HG02970 (cell line): ENCODE measurements around the gene FHIT.
A peak's percentile ranks its signal among the peaks of the same experiment; 100 is the strongest.
"Not testable (repeated sequence)": the region's sequence is repeated elsewhere in the genome, so short reads cannot be mapped to it uniquely, and the experiment has no call there.

Source experiments
- ATAC-seq: cut with Tn5 transposase; IDR thresholded peaks from one replicate; pipeline ENCODE4 v1.9.1; 2021; ENCODE audit warnings: mild to moderate bottlenecking, moderate library complexity, moderate number of reproducible peaks; ENCODE audit not compliant: unreplicated experiment, low FRiP score

Gene FHIT

GRCh38 chr3:61231693-61232092 is 19.6 kb downstream of the FHIT start:
- no peak for ATAC-seq

DNA sequence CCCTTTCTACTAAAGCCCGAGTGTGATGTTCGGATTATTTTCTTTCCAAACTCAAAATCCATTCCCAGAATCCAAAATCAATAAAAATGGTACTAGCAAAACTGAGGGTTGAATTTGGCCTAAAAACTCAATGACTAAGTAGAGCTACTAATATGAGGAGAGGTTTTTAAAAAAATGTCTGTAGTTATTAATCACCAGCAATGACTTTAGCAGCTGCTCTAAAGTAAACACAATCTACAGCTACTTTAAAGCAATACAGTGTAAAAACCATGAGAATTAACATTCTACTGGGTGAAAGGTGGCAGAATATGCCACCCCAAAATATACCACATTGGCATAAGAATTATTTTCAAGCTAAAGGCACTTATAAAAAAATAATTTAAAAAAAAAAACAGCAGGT is 23.5 kb downstream of the FHIT start:
- no peak for ATAC-seq

DNA sequence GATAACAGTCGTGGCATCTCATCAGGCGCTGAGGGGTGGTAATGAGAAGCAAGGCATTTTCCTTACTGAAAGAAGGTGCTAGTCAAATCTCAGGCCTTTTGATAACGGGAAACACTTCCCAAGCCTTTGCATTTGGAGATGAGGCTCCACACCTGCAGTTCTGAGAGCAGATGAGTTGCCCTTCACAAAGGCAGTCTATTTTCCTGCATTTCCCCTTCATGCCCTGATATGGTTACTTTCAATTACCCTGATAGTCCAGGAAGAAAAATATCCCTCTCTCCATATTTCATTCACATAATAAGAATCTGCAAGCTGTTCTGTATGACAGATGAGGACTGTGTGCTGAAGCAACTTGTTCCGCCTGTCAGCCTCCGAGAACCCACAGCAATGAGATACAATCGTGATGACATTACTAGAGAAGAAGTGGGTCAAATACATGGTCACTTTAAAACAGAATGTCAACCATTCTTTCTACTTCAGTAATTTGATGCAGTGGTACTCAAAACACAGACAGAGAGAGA is 25.0 kb downstream of the FHIT start:
- no peak for ATAC-seq

- no peak for ATAC-seq
Measured at GRCh38 chr3:61224823-61225222, 26.4 kb downstream of the FHIT start.

DNA sequence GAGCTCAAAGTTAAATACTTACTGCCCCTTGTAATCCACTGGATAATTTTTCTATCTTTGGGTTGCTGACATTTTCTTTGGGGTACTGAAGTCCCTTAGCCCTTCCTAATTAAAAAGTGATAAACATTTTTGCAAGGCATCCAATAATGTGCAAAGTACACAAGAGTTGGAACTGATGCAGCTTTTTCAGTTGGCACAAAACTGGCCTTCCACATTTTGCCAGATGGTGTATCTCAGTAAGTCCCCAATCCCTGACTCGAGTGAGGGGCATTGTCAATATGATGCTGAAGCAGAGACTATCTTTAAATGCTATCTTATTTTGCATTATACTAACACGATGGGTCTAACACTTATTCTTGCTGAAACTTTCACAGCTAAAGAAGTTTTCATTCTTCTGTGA is 27.8 kb downstream of the FHIT start:
- no peak for ATAC-seq

GRCh38 chr3:61222467-61222866 is 28.8 kb downstream of the FHIT start:
- ATAC-seq: no peak

DNA sequence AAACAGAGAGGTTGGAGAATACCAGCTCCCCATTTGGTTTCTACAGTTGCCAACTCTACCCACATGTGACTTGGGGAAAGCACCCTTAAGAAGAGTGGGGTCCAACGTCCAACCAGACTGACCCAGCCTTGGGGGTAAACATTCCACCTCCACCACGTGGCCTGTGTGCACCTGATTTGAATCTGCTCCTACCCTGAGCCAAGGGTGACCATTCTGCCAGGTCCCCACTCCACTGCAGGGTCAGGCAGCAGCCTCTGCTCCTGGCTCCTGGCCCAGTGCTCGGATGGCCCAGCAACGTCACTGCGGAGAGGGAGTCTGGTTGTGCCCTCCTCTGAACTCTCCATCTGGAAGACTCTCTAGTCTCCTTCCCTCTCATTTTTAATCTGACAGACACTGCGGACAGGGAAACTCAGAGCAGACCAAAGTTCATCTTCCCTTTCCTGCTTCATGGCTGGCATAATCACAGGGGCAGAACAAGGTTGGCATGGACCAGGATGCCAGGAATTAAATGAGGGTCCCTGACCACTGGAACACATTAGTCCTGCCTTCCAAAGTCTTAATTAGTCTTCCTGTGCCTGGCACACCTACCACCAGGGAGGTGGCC is 29.4 kb downstream of the FHIT start:
- ATAC-seq: no peak

DNA sequence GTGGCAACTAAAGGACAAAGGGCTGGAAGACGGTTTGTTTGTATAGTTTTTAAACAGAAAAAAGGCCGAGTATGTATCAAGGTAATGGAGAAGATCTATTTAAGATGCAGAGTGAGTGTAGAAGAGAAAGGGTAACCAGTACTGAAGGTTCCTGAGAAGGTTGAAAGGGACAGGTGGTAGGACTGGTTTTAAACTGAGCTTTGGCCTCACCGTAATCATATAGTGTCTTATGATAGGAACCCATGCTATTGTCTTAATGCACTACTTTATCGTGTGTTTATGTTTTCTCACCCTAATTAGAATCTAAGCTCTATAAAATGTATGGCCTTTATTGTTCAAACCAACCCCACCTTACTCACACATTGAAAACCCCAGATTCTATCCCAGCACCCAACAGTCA is 32.7 kb downstream of the FHIT start:
- ATAC-seq: no peak

GRCh38 chr3:61216171-61216570 is 35.1 kb downstream of the FHIT start:
- not testable (repeated sequence) for ATAC-seq

- ATAC-seq: no peak
Measured at GRCh38 chr3:61202086-61202485, 49.2 kb downstream of the FHIT start.

- ATAC-seq: no peak
Measured at GRCh38 chr3:61201071-61201470, 50.2 kb downstream of the FHIT start.

DNA sequence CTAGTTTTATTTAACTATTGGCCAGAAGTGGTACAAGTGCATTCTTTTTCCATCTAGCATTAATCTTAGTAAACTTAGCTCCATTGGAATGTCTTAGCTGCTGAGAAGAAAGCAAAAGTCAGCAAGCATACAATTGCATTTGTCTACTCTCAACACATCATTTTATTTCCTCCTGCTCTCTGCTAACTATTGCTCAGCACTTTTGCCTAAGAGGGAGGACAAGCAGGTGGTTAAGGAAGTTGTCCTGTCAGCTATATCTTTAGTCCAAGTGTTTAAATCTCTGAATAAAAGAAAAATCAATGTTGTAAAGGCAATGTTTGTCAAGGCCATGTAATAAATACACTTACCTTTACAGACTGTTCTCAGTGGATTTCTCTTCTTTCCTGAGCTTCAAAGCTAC is 51.0 kb downstream of the FHIT start:
- no peak for ATAC-seq

DNA sequence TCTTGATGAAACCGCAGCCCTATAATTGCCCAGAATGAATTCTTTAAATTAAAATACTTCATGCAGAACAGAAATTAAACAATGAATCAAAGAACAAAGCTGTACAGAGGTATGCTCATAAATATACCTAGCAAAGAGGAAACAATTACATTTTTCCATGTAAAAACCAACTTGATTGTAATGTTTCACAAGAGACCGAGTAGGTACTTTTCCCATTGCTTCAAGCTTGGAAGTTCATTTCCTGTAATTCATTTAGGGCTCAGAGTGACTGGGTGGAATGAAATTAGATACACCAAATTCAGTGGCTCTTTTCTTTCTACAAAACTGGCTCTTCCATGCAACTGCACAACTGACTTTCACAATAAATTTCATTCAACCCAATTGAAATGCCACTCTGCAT is 51.4 kb downstream of the FHIT start:
- ATAC-seq: no peak

DNA sequence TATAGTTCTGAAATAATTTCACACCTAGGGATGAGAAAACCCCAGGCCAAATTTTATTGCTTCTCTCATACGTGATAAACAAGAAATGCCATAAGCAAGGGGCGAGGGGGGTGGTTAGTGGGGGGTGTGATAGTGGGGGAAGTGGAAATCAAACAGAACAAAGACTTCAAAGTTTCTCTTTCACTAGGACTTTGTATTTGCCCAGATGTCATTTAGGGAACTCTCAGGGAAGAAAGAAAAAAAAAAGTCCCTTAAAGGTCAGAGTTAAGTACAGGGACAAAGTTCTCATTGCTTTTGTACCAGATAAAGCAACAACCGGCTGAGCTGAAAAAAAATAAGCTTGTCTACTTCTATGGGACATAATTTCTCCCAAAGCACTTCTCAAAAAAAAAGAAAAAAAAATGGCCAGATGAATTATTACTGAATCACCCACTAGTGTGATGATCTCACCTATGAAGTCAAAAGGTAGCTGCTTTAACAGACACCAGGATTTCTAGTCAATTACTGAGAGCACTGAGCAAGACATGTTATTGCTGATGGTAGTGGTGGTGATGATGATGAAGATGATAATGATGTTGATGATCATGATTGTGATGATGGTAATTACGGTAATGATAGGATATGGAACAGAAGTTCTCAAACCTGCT is 56.2 kb downstream of the FHIT start:
- ATAC-seq: no peak

- ATAC-seq: no peak
Measured at GRCh38 chr3:61192222-61192621, 59.0 kb downstream of the FHIT start.

DNA sequence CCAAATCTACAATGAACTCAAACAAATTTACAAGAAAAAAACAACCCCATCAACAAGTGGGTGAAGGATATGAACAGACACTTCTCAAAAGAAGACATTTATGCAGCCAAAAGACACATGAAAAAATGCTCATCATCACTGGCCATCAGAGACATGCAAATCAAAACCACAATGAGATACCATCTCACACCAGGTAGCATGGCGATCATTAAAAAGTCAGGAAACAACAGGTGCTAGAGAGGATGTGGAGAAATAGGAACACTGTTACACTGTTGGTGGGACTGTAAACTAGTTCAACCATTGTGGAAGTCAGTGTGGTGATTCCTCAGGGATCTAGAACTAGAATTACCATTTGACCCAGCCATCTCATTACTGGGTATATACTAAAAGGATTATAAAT is 61.0 kb downstream of the FHIT start:
- not testable (repeated sequence) for ATAC-seq

DNA sequence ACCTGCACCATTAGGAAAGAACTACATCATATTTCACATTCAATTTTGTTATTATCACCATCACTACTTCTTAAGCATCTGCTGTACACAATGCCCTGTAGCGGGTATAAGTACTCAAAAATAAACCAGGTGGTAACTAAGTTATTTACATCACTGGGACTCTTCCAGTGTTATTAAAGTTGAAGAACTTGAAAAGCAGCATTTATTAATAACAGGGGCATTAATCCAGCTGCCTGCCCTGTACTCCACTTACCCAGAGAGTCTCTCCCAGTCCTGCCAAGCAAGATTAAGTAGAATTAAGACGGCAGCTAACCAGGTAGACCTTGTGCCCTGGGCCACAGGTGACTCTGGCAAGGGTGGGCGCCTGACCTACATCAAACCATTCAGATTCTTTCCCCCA is 65.2 kb downstream of the FHIT start:
- no peak for ATAC-seq

DNA sequence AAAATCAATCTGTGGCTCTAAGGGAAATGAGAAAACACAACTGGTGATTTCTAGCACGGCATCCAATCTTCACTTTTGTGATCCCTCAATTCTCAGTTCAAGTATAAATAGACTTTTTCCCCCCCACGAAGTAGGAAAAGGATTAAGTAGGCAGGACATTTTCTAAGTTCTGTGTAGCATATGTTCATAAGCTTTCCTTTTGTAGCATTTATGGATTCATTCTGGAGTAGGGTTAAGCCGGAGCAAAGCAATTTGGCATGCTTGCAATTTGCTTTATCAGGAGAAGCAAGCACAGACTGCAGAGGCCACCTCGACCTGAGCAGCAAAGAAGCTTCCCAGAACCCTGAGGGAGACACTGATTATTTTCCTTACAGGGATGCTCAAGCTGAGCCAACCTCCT is 66.3 kb downstream of the FHIT start:
- ATAC-seq: no peak

GRCh38 chr3:61182662-61183061 is 68.6 kb downstream of the FHIT start:
- no peak for ATAC-seq

GRCh38 chr3:61181874-61182273 is 69.4 kb downstream of the FHIT start:
- peak; percentile 93 for ATAC-seq

DNA sequence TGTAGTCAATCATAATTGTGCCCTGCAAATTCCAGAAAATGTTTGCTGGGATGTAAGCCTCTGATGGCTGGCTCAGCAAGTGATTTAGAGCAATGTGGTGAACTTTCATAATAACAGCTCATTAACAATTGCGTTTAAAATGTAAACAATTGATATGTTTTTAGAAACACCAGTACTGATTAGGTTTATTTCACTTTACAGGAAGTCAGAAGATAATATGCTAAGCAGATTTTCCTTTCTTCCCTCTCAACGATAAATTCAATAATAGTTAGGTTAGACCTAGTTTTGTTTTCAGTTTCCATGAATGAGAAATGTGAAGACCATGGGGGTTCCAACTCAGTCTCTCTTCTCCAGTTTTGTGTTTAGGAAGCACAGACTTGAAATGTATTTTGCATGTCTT is 71.0 kb downstream of the FHIT start:
- no peak for ATAC-seq

DNA sequence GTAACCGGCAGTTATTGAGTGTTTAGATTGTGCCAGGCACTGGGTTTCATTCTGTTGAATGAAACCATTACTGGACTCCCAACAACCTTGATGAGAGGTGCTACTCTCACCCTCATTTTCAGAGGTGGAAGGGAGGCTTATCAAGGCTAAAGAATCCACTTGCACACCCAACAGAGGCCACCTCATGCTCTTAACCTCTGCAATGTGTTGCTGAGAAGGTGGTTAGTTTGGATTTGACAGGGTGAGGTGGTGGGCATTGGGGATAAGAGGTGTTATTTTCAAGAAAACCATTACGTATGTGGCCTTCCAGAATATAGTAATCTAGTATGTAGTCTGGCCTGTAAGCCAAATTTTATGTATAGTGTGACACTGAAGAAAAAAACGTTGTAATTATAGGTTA is 73.1 kb downstream of the FHIT start:
- no peak for ATAC-seq
